Fibroblast of villous mesenchyme (primary cell): ENCODE data around the gene OXSM. TPM values are rescaled to one million over a fixed set of nuclear protein-coding genes. Genes with fewer than 3 reads are reported as not detected.

Experiments
- DNase-seq: peaks from one replicate; pipeline ENCODE4 v3.0.0-alpha.2; 2010; ENCODE audit warnings: low read depth
- H3K4me3 ChIP-seq: 2 replicates; pipeline ENCODE4 v1.5.1; 2011; ENCODE audit warnings: low read depth, mild to moderate bottlenecking, low read length
- total RNA-seq: library from RNA; depleted of rRNA; stranded (reverse); fragments of >200 nt; gene quantifications from 2 replicates; pipeline ENCODE4 v1.2.3, GENCODE V29; 2012
- TF ChIP-seq, protein P1 (sequence below): IDR thresholded peaks from 2 replicates; pipeline ENCODE4 v1.5.1; 2012; ENCODE audit warnings: low read depth, mild to moderate bottlenecking, low read length; ENCODE audit not compliant: insufficient read depth

OXSM gene
- total RNA-seq, 1 donor = 8.2 TPM

DNA sequence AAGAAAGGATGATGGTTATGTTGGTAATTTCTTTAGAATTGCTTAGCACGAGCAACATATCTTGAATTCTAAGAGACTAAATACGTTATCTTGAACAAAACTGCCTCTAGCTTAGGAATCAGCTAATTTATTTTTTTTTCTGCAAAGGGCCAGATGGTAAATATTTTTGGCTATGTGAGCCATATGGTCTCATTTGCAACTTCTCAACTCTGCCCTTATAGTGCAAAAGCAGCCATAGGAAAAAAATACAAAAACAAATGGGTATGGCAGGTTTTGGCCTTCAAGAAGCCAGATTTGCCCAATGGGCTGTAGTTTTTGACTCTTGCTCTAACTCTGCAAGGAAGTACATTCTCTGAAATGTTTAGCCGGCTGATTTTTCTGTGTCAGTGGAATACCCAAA is 11.9 kb downstream of the OXSM start:
- no peak overlapping the region for H3K4me3 ChIP-seq
- TF ChIP-seq, protein P1, sequence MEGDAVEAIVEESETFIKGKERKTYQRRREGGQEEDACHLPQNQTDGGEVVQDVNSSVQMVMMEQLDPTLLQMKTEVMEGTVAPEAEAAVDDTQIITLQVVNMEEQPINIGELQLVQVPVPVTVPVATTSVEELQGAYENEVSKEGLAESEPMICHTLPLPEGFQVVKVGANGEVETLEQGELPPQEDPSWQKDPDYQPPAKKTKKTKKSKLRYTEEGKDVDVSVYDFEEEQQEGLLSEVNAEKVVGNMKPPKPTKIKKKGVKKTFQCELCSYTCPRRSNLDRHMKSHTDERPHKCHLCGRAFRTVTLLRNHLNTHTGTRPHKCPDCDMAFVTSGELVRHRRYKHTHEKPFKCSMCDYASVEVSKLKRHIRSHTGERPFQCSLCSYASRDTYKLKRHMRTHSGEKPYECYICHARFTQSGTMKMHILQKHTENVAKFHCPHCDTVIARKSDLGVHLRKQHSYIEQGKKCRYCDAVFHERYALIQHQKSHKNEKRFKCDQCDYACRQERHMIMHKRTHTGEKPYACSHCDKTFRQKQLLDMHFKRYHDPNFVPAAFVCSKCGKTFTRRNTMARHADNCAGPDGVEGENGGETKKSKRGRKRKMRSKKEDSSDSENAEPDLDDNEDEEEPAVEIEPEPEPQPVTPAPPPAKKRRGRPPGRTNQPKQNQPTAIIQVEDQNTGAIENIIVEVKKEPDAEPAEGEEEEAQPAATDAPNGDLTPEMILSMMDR = no peak
- DNase-seq = no peak

DNA sequence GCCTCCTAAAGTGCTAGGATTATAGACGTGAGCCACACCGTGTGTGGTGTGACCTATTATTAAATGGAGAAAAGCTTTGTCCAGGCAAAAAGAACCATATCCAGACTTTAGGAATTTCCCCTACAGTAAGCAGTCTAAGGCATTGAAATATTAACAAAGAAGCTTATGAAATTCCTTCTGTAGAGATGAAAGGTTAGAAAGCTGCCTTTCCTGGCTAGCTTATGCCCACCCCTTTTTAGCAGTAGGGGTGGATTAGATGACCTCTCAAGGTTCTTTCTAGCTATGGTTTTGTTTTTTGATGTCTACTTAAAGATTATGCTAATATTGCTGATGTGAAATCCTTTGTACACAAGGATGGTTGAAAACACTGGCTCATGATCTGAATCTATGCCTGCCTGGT is 13.9 kb downstream of the OXSM start:
- TF ChIP-seq, protein P1 = no peak
- H3K4me3 ChIP-seq = no peak overlapping the region
- DNase-seq = no peak

DNA sequence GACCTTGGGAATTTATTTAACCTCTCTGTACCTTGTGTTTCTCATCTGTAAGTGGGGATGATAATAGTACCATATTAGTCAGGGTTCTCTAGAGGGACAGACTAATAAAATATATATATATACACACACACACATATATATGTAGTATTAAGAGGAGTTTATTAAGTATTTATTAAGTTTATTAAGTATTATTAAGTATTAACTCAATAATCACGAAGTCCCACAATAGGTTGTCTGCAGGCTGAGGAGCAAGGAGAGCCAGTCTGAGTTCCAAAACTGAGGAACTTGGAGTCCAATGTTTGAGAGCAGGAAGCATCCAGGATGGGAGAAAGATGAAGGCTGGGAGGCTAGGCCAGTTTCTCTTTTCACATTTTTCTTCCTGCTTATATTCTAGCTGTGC is 14.8 kb downstream of the OXSM start:
- no peak overlapping the region for H3K4me3 ChIP-seq
- TF ChIP-seq, protein P1 = no peak
- no peak for DNase-seq

DNA sequence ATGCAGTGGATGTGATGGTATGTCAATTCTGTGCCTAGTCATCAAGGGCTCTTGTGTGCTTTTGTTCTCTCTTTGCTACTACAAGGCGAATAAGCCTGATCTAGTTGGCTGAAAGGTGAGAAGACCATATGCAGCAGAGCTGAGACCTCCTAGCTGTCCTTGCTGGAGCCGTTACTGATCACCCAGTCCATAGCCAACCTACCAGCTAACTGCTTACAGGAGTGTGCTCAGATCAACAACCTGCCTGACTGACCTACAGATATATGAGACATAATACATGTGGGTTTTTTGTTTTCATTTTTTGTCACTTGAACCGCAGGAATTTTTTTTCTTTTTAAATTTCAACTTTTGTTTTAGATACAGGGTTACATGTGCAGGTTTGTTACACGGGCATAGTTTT is 22.8 kb downstream of the OXSM start:
- no peak overlapping the region for H3K4me3 ChIP-seq
- TF ChIP-seq, protein P1 = no peak
- DNase-seq = no peak

DNA sequence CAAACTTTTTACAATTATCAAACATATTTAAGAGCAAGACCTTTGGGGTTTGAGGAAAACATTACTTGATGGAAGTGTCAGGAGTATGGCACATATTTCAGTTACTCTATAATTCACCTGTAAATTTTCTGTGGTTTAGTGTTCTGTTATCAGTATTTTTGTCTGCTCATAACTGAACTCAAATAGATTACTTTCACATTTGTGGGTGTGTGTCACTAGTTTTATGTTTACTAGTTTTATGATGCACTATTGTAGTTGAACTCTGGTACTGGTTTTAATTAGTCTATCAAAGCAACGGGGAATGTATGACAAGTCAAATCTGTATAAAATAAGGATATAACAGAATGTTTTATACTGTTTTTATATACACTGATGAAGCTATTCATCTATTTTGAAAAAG is 27.2 kb downstream of the OXSM start:
- TF ChIP-seq, protein P1 = no peak
- no peak overlapping the region for H3K4me3 ChIP-seq
- DNase-seq = no peak

DNA sequence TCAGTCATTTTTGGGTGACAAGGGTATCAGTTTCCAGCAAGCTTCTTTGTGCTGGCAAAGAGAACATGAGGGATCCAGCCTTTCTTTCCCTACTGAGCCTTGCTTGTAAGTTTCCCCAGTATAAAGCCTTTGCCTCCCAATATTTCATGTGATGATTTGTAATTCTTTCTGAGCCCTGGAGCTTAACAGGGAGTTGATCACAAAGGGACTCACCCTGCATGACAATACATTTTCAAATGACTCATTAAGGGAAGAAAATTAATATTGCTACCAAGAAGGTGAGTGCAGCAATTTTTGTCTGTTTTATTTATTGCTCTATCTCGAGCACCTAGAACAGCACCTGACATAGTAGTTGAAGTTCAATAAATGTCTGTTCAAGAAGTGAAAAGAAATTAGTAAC is 27.7 kb downstream of the OXSM start:
- no peak overlapping the region for H3K4me3 ChIP-seq
- TF ChIP-seq, protein P1 = no peak
- no peak for DNase-seq

DNA sequence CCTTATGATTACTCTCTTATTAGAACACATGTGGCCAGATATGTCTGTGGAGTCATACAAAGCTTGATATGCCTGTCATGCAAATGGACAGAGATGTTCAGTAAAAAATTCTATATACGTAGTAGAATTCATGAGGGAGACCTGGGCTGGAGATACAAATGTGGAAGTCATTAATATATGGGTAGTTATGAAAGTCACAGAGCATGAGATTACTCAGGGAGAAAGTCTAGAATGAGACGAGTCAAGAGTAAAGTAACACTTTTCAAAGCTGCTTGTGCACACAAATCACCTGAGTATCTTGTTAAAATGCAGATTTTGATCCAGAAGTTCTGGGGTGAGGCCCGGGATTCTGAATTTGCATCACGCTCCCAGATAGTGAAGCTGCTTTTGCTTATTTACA is 28.4 kb downstream of the OXSM start:
- TF ChIP-seq, protein P1 = no peak
- no peak for DNase-seq
- H3K4me3 ChIP-seq = no peak overlapping the region
